A673 (cell line): ENCODE data around the gene CACNB1. TPM values are rescaled to one million over a fixed set of nuclear protein-coding genes. Genes with fewer than 3 reads are reported as not detected.

Experiments used
- BruUV-seq: library from RNA; stranded (reverse); fragments of 400-500 nt; replicated peaks from 2 replicates; lab custom pipeline; 2021; lab: Mats Ljungman, UMichigan
- CTCF ChIA-PET: fragments of 300-600 bp; sonication (Branson Sonifier 250); formaldehyde crosslinking; loops from one replicate; lab custom pipeline; 2022; ENCODE audit warnings: antibody characterized with exemption; lab: Charles Lee
- POLR2A ChIA-PET: fragments of 300-600 bp; sonication (Branson Sonifier 250); formaldehyde crosslinking; loops from one replicate; lab custom pipeline; 2022; ENCODE audit warnings: antibody characterized with exemption; ENCODE audit not compliant: low non-redundant PET; lab: Charles Lee
- DNase-seq: peaks from one replicate; pipeline ENCODE4 v3.0.0-alpha.2; 2015; ENCODE audit warnings: low spot score
- H3K27ac ChIP-seq: fragments of 200-600 bp; sonication (generic); 2 replicates; pipeline ENCODE4 v1.5.1; 2016; ENCODE audit warnings: mixed run types, low read depth, mild to moderate bottlenecking, mixed read lengths, antibody characterized with exemption, low read length; ENCODE audit not compliant: poor library complexity, severe bottlenecking
- H3K27me3 ChIP-seq: fragments of 200-600 bp; sonication (generic); replicated peaks from 2 replicates; pipeline ENCODE4 v1.6.1; 2017; ENCODE audit warnings: mixed run types, low read depth, mild to moderate bottlenecking, mixed read lengths, antibody characterized with exemption, low read length; ENCODE audit not compliant: insufficient read depth, poor library complexity
- H3K36me3 ChIP-seq: fragments of 200-600 bp; sonication (generic); 2 replicates; pipeline ENCODE4 v1.6.1; 2016; ENCODE audit warnings: mixed run types, mild to moderate bottlenecking, mixed read lengths, antibody characterized with exemption, low read length; ENCODE audit not compliant: insufficient read depth, poor library complexity, severe bottlenecking
- H3K4me1 ChIP-seq: fragments of 200-600 bp; sonication (generic); 2 replicates; pipeline ENCODE4 v1.6.1; 2017; ENCODE audit warnings: mixed run types, mild to moderate bottlenecking, mixed read lengths, antibody characterized with exemption, low read length; ENCODE audit not compliant: insufficient read depth, poor library complexity, severe bottlenecking
- H3K4me3 ChIP-seq: fragments of 200-600 bp; sonication (generic); 2 replicates; pipeline ENCODE4 v1.5.1; 2016; ENCODE audit warnings: low read depth, mixed run types, mild to moderate bottlenecking, mixed read lengths, low read length; ENCODE audit not compliant: poor library complexity, severe bottlenecking
- H3K9me3 ChIP-seq: fragments of 200-600 bp; sonication (generic); 2 replicates; pipeline ENCODE4 v1.6.1; 2016; ENCODE audit warnings: mixed run types, low read depth, mild to moderate bottlenecking, mixed read lengths, antibody characterized with exemption, low read length; ENCODE audit not compliant: poor library complexity, severe bottlenecking
- CTCF ChIP-seq: fragments of 300-800, 200-600 bp; sonication (generic); conservative IDR thresholded peaks from 2 replicates; pipeline ENCODE4 v1.5.1; 2017; ENCODE audit warnings: low read depth, mild to moderate bottlenecking, antibody characterized with exemption, low read length, moderate library complexity, mixed read lengths
- EZH2 ChIP-seq: fragments of 200-600 bp; sonication (generic); IDR thresholded peaks from 2 replicates; pipeline ENCODE4 v1.6.1; 2017; ENCODE audit warnings: borderline replicate concordance, low read depth, mild to moderate bottlenecking, mixed read lengths, antibody characterized with exemption, low read length; ENCODE audit not compliant: poor library complexity, severe bottlenecking
- intact Hi-C: fragments of 100-400 bp; cut with micrococcal nuclease; formaldehyde crosslinking; loops from one replicate; pipeline ENCODE4 v1.10.0; 2022; ENCODE audit not compliant: unreplicated experiment
- total RNA-seq: library from RNA; stranded (reverse); gene quantifications from 2 replicates; pipeline ENCODE4 v1.2.3, GENCODE V29; 2021

The CACNB1 gene
- total RNA-seq, 1 experiment from 2014 or later = 8.0 TPM

GRCh38 chr17:39231591-39232551 is 34.4 kb upstream of the CACNB1 start:
- Histone ChIP-seq H3K4me1 (peaks cover 14% of the 10 kb centered on the region), H3K4me3 (peak overlapping the region; percentile 19), H3K9me3 (no peaks in the 10 kb centered on the region), H3K36me3 (no peaks in the 10 kb centered on the region), H3K27ac (peak overlapping the region; percentile 58), H3K27me3 (no peaks in the 10 kb centered on the region)
- ChIA-PET POLR2A (no interaction called here), CTCF (interaction anchor here (0.6 to 1.3 kb wide), 10 partner anchors 10 to 1123 kb away, joined by 3 to 7 read pairs (median 4); no protein-coding TSS in a partner anchor)
- intact Hi-C loops = no loop called here
- TF ChIP-seq CTCF (peak; percentile 79), EZH2 (no peak)
- no TSS peak for BruUV-seq
- DNase-seq = peak; percentile 81

DNA sequence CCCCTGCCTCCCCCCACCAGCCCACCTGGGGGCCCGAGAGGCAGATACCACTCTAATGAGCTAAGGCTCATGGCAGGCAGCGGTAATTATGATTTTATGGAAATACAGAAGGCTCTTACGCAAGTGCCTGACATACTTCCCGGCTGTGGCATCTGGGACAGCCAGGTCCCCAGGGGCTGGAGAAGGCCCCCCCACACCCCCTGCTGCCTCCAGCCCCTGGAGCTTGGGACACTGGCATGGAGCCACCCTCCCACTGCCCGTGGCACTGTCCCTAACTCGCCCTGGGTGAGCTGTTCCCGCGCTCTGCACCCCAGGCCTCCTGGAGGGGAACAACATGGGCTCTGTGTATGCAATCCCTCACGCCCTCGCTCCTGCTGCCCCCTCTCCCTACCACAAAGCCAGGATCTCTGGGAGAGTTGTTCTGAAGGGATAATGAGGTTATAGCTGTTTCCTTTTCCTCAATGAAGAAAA is 33.7 kb upstream of the CACNB1 start:
- H3K4me1 ChIP-seq = peaks cover 18% of the 10 kb centered on the region
- no TSS peak for BruUV-seq
- peak overlapping the region; percentile 58 for H3K27ac ChIP-seq
- CTCF ChIA-PET = interaction anchor here (0.6 to 1.3 kb wide), 5 partner anchors 24 to 1124 kb away, joined by 3 to 5 read pairs (median 4); no protein-coding TSS in a partner anchor
- no peaks in the 10 kb centered on the region for H3K27me3 ChIP-seq
- no peak for TF ChIP-seq EZH2
- TF ChIP-seq CTCF = no peak
- intact Hi-C loops = no loop called here
- no peak overlapping the region for H3K4me3 ChIP-seq
- no peaks in the 10 kb centered on the region for H3K9me3 ChIP-seq
- DNase-seq = no peak
- H3K36me3 ChIP-seq = no peaks in the 10 kb centered on the region
- POLR2A ChIA-PET = no interaction called here

DNA sequence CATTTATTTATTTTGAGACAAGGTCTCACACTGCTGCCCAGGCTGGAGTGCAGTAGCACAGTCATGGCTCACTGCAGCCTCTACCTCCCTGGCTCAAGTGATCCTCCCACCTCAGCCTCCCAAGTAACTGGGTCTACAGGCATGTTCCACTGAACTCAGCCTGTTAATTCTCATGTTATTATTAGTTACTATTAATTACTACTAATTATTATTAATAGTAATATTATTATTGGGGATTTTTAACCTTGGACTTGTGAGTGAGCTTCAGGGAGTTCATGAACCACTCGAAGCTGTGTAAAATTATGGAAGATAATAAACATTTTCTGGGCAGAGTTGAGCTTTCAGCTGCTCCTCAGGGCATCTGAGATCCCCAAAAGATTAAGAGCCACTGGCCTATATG is 32.9 kb upstream of the CACNB1 start:
- intact Hi-C loops = no loop called here
- no TSS peak for BruUV-seq
- no peaks in the 10 kb centered on the region for H3K36me3 ChIP-seq

More for the DNA sequence above, 32.9 kb upstream of the CACNB1 start:
- no peaks in the 10 kb centered on the region for H3K27me3 ChIP-seq
- no peak for TF ChIP-seq CTCF
- TF ChIP-seq EZH2 = no peak
- no peak overlapping the region for H3K27ac ChIP-seq
- no peaks in the 10 kb centered on the region for H3K9me3 ChIP-seq
- H3K4me3 ChIP-seq = no peak overlapping the region
- ChIA-PET POLR2A (no interaction called here), CTCF (interaction anchor here (0.8 kb wide), 1 partner anchor 36 kb away, joined by 3 read pairs; no protein-coding TSS in a partner anchor)
- DNase-seq = no peak
- peaks cover 19% of the 10 kb centered on the region for H3K4me1 ChIP-seq
